SK-N-SH treated with all-trans-retinoic acid at 6 μM for 48 hours (cell line): ENCODE data around the gene TBC1D8B.

Source experiments
- ATAC-seq: fragments of 200-7000 bp; cut with Tn5 transposase; 3 replicates; pipeline ENCODE4 v1.9.1; 2020; ENCODE audit warnings: mild to moderate bottlenecking, moderate library complexity
- BACH2 ChIP-seq: fragments of 250-450 bp; sonication (Bioruptor Pico); IDR thresholded peaks from 2 replicates; pipeline ENCODE4 v1.9.0; 2021; ENCODE audit warnings: mild to moderate bottlenecking, borderline replicate concordance
- CSDC2 ChIP-seq: fragments of 250-450 bp; sonication (Bioruptor Pico); IDR thresholded peaks from 2 replicates; pipeline ENCODE4 v1.5.0; 2020; ENCODE audit warnings: mild to moderate bottlenecking, moderate library complexity
- CSRNP3 ChIP-seq: fragments of 250-450 bp; sonication (Bioruptor Pico); IDR thresholded peaks from 2 replicates; pipeline ENCODE4 v1.5.1; 2021; ENCODE audit warnings: mild to moderate bottlenecking, moderate library complexity
- ESRRG ChIP-seq: fragments of 250-450 bp; sonication (Bioruptor Pico); IDR thresholded peaks from 2 replicates; pipeline ENCODE4 v1.6.1; 2021; ENCODE audit warnings: mild to moderate bottlenecking
- GLIS3 ChIP-seq: fragments of 250-450 bp; sonication (Bioruptor Pico); IDR thresholded peaks from 2 replicates; pipeline ENCODE4 v1.5.0; 2020; ENCODE audit warnings: mild to moderate bottlenecking, moderate library complexity
- ISL1 ChIP-seq: fragments of 250-450 bp; sonication (Bioruptor Pico); IDR thresholded peaks from 2 replicates; pipeline ENCODE4 v2.1.2; 2022; ENCODE audit warnings: mild to moderate bottlenecking, moderate library complexity
- OSR1 ChIP-seq: fragments of 250-450 bp; sonication (Bioruptor Pico); IDR thresholded peaks from 2 replicates; pipeline ENCODE4 v1.8.0; 2022; ENCODE audit warnings: moderate library complexity, mild to moderate bottlenecking, inconsistent platforms
- PPARA ChIP-seq: fragments of 250-450 bp; sonication (Bioruptor Pico); IDR thresholded peaks from 2 replicates; pipeline ENCODE4 v1.5.0; 2020; ENCODE audit warnings: mild to moderate bottlenecking, borderline replicate concordance
- RARB ChIP-seq: fragments of 250-450 bp; sonication (Bioruptor Pico); IDR thresholded peaks from 2 replicates; pipeline ENCODE4 v1.8.0; 2021; ENCODE audit warnings: mild to moderate bottlenecking, moderate library complexity
- SNAI2 ChIP-seq: fragments of 250-450 bp; sonication (Bioruptor Pico); IDR thresholded peaks from 2 replicates; pipeline ENCODE4 v1.5.0; 2020; ENCODE audit warnings: mild to moderate bottlenecking, moderate library complexity
- TOX ChIP-seq: fragments of 250-450 bp; sonication (Bioruptor Pico); IDR thresholded peaks from 2 replicates; pipeline ENCODE4 v1.8.0; 2021; ENCODE audit warnings: mild to moderate bottlenecking, moderate library complexity, borderline replicate concordance
- ZC3H10 ChIP-seq: fragments of 250-450 bp; sonication (Bioruptor Pico); IDR thresholded peaks from 2 replicates; pipeline ENCODE4 v1.5.1; 2021; ENCODE audit warnings: mild to moderate bottlenecking, moderate library complexity
- ZFP3 ChIP-seq: fragments of 250-450 bp; sonication (Bioruptor Pico); IDR thresholded peaks from 2 replicates; pipeline ENCODE4 v1.5.0; 2020; ENCODE audit warnings: mild to moderate bottlenecking, moderate library complexity
- ZFP30 ChIP-seq: fragments of 450-650 bp; formaldehyde crosslinking; IDR thresholded peaks from 2 replicates; pipeline ENCODE4 v1.5.0; 2022; ENCODE audit warnings: mild to moderate bottlenecking, moderate library complexity
- ZNF565 ChIP-seq: fragments of 450-650 bp; formaldehyde crosslinking; conservative IDR thresholded peaks from 2 replicates; pipeline ENCODE4 v1.5.0; 2020; ENCODE audit warnings: low read depth, mild to moderate bottlenecking, moderate library complexity
- ZNF70 ChIP-seq: fragments of 450-650 bp; formaldehyde crosslinking; IDR thresholded peaks from 2 replicates; pipeline ENCODE4 v1.5.0; 2020; ENCODE audit warnings: mild to moderate bottlenecking, moderate library complexity
- ZNF8 ChIP-seq: fragments of 450-650 bp; formaldehyde crosslinking; IDR thresholded peaks from 2 replicates; pipeline ENCODE4 v1.5.0; 2020; ENCODE audit warnings: mild to moderate bottlenecking, moderate library complexity
- TF ChIP-seq, protein P1 (sequence below): fragments of 250-450 bp; sonication (Bioruptor Pico); IDR thresholded peaks from 2 replicates; pipeline ENCODE4 v1.5.0; 2020; ENCODE audit warnings: mild to moderate bottlenecking, moderate library complexity
- TF ChIP-seq, protein P2 (sequence below): fragments of 250-450 bp; sonication (Bioruptor Pico); IDR thresholded peaks from 2 replicates; pipeline ENCODE4 v1.5.1; 2020; ENCODE audit warnings: low read depth, mild to moderate bottlenecking, moderate library complexity
- TF ChIP-seq, protein P3 (sequence below): fragments of 250-450 bp; sonication (Bioruptor Pico); IDR thresholded peaks from 2 replicates; pipeline ENCODE4 v1.8.0; 2020; ENCODE audit warnings: mild to moderate bottlenecking, moderate library complexity, borderline replicate concordance
- TF ChIP-seq, protein P4 (sequence below): fragments of 250-450 bp; sonication (Bioruptor Pico); IDR thresholded peaks from 2 replicates; pipeline ENCODE4 v1.8.0; 2021; ENCODE audit warnings: low read depth, mild to moderate bottlenecking, moderate library complexity, borderline replicate concordance

The TBC1D8B gene

GRCh38 chrX:106894392-106894909, 92.0 kb downstream of the TBC1D8B start:
- ATAC-seq: peak; percentile 94
- TF ChIP-seq, protein P1, sequence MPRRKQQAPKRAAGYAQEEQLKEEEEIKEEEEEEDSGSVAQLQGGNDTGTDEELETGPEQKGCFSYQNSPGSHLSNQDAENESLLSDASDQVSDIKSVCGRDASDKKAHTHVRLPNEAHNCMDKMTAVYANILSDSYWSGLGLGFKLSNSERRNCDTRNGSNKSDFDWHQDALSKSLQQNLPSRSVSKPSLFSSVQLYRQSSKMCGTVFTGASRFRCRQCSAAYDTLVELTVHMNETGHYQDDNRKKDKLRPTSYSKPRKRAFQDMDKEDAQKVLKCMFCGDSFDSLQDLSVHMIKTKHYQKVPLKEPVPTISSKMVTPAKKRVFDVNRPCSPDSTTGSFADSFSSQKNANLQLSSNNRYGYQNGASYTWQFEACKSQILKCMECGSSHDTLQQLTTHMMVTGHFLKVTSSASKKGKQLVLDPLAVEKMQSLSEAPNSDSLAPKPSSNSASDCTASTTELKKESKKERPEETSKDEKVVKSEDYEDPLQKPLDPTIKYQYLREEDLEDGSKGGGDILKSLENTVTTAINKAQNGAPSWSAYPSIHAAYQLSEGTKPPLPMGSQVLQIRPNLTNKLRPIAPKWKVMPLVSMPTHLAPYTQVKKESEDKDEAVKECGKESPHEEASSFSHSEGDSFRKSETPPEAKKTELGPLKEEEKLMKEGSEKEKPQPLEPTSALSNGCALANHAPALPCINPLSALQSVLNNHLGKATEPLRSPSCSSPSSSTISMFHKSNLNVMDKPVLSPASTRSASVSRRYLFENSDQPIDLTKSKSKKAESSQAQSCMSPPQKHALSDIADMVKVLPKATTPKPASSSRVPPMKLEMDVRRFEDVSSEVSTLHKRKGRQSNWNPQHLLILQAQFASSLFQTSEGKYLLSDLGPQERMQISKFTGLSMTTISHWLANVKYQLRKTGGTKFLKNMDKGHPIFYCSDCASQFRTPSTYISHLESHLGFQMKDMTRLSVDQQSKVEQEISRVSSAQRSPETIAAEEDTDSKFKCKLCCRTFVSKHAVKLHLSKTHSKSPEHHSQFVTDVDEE (CRISPR knock-in tag): no peak
- TF ChIP-seq CSRNP3 (CRISPR knock-in tag): no peak
- TF ChIP-seq, all 23 proteins: peak for 0

DNA sequence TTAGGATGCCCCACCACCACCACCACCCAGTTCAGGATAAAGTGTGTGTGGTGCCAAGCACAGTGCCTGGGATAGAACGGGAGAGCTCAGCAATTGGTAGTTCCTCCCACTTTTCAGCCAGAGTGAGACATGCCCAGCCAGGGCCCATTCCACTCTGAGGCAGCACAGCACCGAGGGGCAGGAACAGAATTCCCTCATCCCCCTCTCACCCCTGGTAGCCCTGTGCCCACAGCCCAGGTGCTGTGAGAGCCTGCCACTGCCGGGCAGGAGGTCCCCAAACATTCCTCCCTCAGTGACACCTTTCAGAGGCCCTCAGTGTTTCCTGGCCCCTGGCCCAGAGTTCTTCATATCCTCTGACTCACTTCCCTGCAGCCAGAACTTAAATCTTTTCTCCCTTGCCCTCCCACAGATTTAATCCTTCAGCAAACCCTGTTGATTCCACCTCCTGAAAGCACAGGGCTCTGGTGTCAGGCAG, 92.5 kb downstream of the TBC1D8B start:
- ATAC-seq: peak; percentile 68
- TF ChIP-seq TOX (CRISPR knock-in tag) (no peak), ZFP30 (CRISPR knock-in tag) (no peak), ZFP3 (no peak), OSR1 (no peak), PPARA (CRISPR knock-in tag) (no peak), GLIS3 (no peak), ZNF70 (CRISPR knock-in tag) (no peak), ZNF8 (CRISPR knock-in tag) (no peak), CSDC2 (no peak), CSRNP3 (CRISPR knock-in tag) (no peak), ZNF565 (CRISPR knock-in tag) (no peak), ISL1 (CRISPR knock-in tag) (no peak), RARB (no peak), ZC3H10 (CRISPR knock-in tag) (no peak), ESRRG (CRISPR knock-in tag) (no peak), SNAI2 (CRISPR knock-in tag) (no peak)
- TF ChIP-seq, protein P2, sequence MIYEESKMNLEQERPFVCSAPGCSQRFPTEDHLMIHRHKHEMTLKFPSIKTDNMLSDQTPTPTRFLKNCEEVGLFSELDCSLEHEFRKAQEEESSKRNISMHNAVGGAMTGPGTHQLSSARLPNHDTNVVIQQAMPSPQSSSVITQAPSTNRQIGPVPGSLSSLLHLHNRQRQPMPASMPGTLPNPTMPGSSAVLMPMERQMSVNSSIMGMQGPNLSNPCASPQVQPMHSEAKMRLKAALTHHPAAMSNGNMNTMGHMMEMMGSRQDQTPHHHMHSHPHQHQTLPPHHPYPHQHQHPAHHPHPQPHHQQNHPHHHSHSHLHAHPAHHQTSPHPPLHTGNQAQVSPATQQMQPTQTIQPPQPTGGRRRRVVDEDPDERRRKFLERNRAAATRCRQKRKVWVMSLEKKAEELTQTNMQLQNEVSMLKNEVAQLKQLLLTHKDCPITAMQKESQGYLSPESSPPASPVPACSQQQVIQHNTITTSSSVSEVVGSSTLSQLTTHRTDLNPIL (CRISPR knock-in tag): no peak
- TF ChIP-seq, protein P3, sequence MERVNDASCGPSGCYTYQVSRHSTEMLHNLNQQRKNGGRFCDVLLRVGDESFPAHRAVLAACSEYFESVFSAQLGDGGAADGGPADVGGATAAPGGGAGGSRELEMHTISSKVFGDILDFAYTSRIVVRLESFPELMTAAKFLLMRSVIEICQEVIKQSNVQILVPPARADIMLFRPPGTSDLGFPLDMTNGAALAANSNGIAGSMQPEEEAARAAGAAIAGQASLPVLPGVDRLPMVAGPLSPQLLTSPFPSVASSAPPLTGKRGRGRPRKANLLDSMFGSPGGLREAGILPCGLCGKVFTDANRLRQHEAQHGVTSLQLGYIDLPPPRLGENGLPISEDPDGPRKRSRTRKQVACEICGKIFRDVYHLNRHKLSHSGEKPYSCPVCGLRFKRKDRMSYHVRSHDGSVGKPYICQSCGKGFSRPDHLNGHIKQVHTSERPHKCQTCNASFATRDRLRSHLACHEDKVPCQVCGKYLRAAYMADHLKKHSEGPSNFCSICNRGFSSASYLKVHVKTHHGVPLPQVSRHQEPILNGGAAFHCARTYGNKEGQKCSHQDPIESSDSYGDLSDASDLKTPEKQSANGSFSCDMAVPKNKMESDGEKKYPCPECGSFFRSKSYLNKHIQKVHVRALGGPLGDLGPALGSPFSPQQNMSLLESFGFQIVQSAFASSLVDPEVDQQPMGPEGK (CRISPR knock-in tag): no peak
- TF ChIP-seq, protein P4, sequence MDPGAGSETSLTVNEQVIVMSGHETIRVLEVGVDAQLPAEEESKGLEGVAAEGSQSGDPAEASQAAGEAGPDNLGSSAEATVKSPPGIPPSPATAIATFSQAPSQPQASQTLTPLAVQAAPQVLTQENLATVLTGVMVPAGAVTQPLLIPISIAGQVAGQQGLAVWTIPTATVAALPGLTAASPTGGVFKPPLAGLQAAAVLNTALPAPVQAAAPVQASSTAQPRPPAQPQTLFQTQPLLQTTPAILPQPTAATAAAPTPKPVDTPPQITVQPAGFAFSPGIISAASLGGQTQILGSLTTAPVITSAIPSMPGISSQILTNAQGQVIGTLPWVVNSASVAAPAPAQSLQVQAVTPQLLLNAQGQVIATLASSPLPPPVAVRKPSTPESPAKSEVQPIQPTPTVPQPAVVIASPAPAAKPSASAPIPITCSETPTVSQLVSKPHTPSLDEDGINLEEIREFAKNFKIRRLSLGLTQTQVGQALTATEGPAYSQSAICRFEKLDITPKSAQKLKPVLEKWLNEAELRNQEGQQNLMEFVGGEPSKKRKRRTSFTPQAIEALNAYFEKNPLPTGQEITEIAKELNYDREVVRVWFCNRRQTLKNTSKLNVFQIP: no peak

GRCh38 chrX:106897259-106897658, 94.8 kb downstream of the TBC1D8B start:
- no peak for ATAC-seq
- TF ChIP-seq RARB (no peak), BACH2 (no peak), CSDC2 (no peak), PPARA (CRISPR knock-in tag) (no peak), ZFP30 (CRISPR knock-in tag) (no peak)
